GM18520 (cell line): ENCODE data around the gene EVA1C.
"Not testable (repeated sequence)": the region's sequence is repeated elsewhere in the genome, so short reads cannot be mapped to it uniquely, and the experiment has no call there.

Source experiments
- ATAC-seq: cut with Tn5 transposase; IDR thresholded peaks from one replicate; pipeline ENCODE4 v1.9.1; 2021; ENCODE audit not compliant: unreplicated experiment

The EVA1C gene

DNA sequence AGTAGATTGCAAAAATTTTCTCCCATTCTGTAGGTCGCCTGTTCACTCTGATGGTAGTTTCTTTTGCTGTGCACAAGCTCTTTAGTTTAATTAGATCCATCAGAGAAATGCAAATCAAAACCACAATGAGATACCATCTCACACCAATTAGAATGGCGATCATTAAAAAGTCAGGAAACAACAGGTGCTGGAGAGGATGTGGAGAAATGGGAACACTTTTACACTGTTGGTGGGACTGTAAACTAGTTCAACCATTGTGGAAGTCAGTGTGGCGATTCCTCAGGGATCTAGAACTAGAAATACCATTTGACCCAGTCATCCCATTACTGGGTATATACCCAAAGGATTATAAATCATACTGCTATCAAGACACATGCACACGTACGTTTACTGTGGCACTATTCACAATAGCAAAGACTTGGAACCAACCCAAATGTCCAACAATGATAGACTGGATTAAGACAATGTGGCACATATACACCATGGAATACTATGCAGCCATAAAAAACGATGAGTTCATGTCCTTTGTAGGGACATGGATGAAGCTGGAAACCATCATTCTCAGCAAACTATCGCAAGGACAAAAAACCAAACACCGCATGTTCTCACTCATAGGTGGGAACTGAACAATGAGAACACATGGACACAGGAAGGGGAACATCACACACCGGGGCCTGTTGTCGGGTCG is 21.8 kb upstream of the EVA1C start:
- ATAC-seq: not testable (repeated sequence)

DNA sequence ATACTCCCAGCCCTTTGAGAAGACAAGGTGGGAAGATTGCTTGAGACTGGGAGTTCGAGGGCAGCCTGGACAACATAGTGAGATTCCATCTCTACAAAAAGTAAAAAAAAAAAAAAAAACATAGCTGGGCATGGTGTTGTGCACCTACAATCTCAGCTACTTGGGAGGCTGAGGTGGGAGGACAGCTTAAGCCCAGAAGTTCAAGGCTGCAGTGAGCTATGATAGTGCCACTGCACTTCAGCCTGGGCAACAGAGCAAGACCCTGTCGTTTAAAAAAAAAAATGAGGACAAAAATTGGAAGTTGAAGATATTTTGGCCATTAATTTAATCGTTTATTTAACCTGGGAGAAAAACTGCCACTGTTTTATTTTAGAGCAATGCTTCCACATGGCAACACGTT is 20.8 kb upstream of the EVA1C start:
- no peak for ATAC-seq

DNA sequence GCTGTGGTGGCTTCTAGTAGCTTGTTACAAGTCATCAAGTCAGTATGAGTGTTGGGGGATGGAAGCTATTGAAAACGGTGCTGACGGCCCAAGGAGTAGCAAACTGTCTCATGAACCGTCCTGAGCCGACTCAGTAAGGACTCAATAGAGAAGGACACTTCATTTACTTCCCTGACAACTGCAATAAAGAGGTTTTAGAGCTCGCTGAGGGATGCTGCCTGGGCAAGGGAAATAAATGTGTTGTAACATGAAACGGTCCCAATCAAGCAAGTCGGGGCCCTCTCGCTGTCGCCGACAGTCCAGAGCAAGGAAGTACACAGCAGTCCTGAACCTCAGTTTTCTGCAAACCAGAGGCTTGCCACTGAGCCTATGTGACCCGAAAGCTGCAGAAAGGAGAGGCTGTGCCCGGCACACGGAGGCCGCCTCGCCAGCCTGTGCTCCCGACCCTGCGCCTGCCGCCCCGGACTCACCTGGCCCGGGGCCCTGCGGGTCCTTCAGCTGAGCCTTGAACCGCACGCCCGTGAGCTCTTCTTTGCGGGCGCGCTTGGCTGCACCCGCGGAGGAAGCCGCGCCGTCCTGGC is 20.1 kb upstream of the EVA1C start:
- no peak for ATAC-seq

DNA sequence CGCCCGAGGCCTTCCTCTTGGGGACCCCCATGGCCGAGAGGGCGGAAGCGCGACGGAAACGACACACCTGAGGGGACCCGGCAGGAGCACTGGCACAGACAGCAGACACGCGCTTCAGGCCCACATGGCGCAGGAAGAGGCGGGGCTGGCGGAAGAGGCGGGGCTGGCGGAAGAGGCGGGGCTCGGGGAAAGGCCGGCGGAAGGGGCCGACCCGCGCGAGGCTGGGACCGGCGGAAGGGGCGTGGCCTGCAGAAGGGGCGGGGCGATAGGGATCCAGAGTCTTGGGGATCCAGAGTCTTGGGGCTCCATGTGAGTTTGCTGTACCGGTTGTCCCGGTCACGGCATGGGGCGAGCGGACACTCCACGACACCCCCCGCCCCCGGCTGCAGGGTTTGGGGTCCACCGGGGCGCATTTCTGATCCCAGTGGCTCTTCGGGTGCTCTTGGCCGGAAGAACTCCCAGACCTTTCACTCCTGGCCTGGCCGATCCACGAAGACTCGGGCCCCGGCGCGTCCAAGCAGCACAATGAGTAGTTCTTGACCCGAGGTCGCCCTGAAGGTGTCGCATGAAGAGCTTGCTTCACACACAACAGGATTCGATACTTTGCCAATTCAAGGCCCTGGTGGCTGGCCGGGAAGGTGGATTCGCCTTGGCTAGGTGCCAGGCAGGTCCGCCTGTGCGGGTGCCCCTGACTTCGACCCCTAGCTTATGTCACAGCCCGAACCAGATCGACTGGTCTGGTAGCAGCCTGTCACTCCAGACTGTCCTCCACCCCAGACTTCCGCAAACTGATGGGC is 19.4 kb upstream of the EVA1C start, which contains the start of gene URB1:
Gene URB1 (minus strand): TSS at position 133 of the 797 bp plus-strand sequence. CDS start 102 bp downstream, at position 31.
- ATAC-seq: peak; percentile 84

DNA sequence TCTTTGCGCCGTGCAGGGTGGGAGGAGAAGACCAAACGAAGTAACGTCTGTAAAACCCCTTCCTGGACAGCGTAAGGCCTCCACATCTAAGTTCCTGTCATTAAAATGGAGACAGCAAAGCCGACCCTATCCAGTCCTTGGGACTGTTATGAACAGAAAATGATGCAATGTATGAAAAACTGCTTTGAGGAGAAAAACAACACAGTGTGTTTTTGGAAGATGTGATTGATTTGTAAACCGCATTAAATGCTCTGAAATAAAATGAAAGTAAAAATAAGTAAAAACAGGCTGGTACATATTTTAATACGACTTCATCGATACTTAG is 18.9 kb upstream of the EVA1C start:
- ATAC-seq: no peak

DNA sequence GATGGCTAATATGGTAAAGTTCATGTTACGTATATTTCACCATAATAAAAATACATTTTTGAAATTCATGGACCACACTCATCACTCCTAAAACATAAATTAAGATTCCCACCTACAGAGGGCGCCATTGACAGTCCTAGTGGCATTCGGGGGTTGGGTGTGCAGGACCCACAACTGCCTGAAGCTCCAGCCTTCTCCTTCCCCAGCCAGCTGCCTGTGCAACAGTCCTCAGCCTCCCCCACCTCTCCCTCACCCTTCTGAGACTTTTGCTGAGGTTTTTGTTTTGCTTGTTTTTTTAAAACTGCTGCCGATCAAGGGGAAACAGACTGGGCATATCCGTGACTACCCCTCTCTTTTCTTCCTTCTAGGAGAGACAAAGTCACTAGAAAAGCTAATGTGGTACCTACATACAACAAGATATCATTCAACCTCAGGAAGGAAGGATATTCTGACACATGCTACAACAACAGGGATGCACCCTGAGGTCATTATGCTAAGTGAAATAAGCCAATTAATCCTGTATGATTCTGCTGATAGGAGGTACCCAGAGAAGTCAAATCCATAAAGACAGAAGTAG is 9.2 kb upstream of the EVA1C start:
- ATAC-seq: no peak

DNA sequence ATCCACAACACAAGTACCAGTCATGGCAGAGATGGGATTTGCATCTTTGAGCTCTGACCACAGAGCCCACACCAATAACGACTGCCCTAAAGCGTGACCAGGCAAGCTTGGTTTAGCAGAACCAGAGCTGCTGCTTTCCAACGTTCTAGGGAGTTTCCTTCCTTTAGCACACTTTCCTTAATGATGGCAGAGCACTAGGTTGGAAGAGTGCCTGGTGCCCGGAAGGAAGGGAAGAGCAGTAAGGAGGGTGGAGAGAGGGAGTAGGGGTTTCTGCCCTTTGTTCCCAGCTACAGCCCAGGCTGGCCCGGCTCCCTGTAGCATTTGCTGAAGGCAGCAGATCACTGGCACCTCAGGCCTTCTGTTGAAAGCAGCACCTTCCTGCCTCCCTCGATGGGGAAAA is 6.1 kb upstream of the EVA1C start:
- no peak for ATAC-seq

DNA sequence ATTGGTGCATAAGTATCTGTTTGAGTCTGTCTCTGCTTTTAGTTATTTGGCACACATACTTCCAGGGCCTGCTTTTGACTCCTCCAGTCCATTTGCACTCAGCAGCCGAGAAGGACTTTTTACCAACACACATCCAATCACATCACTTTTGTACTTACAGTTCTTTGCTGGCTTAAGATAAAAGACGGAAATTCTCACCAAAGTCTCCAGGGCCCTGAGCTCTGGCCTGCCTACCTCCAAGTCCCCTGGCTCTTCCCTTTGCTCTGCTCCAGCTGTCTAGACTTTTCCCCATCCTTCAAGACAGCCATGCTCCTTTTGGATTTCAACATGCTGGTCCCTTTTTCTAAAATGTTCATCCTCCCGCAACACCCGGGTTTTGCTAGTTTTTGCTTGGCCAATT is 2.2 kb upstream of the EVA1C start:
- ATAC-seq: no peak

DNA sequence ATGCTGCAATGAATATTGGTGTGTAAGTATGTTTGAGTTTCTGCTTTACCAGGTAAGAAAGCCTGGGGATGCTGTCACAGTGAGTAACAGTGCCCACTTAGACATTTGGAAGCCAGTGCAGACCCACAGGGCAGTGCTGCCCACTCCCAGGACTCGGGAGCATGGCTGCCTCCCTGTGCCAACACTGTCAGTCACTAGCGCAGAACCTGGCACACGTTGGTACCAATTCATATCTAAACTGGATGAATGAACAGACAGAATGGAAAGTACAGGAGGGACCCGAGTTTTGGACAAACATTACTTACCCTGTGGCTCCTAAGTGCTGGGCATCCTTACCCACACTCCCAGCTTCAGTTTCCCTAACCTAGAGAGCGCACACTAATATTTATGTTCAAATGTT is 1.6 kb upstream of the EVA1C start:
- ATAC-seq: no peak

DNA sequence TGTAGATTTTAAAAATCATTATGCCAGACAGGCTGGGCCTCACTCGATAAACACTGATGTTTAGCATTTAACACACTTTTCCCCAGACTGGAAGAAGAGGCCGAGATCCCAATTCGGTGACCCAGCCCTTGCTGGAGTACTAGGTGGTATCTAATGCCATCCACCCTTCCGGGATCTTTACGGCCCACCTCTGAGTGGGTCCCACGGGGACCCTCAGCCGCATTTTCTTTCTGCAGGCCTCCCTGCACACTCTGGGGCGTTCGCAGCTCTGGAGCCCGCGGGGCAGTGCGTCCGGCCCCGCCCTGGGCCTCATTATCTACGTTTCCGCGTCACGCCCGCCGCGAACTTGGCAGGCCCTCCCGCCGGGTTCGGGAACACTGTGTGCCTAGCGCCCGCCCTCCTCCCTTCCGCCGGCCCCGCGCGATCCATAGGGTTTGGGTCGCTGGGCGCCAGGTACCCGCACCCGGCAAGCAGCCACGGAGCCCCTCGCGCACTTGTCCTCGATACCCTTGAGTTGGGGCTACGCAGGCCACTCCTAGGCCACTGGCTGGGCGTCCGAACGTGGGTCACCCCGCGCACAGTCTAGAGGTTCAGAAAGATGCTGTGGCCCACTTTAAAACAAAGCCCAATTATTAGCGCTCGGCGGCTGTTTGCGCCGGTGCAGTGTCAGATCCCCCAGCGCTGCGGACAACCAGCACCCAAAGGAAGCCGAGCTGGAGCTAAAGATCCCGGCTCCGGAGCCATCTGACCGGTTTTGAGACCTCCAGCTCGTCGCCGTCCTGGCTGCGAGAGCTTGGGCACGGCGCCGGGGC is 950 bp upstream of the EVA1C start:
- no peak for ATAC-seq

DNA sequence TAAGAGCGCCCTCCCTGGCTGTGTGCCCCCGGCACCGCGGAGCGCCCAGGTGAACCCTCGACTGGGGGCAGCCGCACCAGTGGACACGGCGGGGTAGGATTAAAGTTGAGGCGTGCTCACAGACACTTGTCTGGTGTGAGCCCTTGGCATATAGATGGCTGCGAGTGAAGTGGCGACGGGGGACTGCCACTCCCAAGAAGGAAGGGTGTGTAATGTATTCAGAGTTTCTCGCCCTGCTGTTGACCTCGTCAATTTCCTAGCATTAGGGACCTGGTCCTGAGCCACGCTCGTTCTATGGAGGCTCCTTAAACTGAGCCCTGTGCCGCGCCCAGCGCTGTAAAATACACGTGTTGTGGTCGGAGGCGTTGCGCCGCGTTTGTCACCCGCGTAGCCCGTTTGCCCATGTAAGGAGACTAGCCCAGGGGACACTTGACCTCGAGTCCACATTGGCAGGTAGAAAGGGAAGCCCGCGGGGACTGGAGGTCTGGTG is 554 bp downstream of the EVA1C start:
- no peak for ATAC-seq

DNA sequence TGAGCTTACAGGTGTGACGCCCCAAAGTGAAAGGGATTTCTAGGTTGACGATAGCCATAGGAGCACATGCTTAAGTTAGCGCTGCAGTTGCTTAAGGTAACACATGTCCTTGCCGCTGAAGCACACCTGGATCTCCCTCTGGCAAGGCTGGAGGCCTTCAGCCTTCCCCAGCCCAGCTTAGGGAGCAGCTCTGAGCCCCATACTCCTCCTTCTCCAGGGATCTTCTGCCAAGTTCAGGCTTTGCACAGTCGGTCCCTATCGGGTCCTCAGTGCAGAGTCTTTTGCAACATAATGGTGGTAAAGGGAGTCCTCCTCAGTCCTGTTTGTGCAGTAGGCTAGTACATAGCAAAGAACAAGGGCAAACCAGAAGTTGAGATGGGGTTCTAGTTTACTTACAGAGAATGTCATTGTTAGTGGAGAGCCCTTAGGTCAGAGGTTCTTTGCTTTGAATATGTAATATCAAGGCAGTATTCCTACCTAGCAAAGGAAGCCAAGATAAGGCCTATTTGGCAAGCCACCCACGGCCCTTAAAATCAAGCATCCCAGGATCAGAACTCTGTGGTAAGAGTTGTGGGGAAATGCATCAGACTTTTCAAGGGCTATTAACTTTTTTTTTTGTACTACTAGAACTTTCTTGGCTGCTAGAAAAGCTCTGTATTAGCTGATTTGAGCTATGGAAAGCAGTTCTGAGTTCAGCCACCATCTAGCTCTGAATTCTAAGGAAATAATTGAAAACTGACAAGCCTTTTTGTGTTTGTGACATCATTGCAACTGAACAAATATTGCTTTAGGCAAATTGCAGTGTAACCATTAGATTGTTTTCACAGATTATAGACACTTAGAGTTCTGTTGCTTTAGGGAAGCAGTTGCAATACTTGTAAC is 1.4 kb downstream of the EVA1C start:
- ATAC-seq: no peak

DNA sequence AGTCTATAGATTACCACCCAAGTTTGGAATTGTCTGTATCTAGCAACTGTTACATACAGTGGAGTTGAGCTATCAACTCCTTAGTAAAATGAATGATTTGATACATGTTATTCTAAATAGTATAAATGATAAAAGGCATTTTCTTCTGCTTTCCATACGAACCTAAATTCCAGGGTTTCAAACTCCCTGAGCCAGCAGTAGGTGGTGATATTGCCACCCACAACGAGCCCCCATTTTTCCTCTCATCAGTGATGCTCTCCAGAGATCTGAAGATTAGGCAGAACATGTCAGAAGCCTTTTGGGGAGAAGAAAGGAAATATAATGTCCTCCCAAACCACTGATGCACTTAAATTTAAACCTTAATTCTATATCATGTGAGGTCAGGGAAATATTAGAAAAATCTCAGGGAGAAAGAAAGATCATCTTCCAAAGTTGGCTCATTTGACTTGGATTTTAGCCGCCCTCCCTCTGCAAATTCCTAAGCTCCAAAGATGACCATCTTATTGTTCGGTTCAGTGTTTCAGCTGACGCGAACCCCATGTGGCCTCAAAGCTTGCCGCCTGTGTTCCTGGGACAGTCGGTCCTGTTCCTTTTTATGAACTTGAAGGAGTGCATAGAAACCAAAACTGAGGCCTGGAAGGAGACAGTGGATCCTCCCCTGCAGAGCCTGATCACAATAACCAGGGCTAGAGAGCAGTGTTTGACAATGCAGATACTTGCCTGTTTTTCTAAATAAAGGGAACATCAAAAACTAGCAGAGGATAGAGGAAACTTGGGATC is 2.3 kb downstream of the EVA1C start:
- no peak for ATAC-seq

DNA sequence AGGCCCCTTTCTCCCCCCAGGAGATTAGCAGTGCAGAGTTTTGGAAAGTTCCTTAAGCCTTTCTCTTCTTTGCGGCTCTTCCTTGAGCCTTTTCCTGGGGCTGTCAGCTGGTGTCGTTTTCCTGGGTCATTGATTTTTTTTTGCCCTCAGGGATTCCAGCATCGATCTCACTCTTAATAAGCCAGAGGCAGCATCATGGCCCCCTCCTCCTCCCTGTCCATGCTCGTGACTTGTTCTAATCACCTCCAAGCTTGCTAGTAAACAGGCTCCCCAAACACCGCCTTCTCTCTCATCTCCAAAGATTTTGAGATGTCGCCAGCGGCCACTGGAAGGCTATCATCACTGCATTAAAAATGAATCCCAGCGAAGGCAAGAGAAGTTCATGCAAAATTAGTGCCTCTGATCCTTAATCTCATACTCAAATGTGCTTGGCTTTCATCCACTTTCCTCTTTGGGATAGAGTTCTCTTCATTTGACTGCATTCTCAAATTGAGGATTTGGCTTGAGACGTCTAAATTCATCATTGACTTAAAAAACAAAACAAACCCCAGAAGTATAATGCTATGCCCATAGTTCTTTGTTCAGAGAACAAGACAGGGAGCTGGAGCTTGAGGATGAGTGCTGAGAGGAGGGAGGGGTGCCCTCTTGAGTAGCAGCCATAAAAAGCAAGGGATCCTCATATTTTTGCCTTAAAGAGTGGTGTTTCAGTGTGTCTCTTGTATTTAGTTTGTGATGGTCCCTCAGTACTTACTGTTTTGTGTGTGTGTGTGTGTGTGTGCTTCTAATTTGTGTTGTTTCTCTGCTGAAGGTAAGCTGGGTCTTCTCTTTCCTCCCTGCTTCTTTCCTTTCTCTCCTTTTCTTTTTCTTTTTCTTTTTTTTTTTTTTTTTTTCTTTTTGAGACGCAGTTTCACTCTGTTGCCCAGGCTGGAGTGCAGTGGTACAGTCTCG is 3.2 kb downstream of the EVA1C start:
- no peak for ATAC-seq

DNA sequence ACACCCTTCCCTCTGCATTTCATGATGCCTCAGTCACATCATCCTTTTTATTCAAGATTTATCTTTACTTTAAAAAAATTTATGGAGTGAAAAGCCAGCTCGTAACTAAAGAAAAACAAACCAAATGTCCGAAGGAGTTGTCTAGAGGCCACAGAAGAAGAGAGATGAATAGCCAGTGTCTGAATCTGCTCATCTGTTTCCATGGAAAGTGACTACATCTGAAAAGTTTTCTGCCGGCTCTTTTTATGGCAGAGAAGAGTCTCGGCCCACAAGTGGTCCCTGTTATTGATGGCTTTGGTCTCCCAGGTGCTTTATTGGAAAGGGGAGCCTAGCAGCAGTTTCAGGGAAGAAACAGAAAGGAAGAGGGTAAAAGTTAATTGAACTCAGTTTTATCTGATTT is 5.6 kb downstream of the EVA1C start:
- no peak for ATAC-seq

DNA sequence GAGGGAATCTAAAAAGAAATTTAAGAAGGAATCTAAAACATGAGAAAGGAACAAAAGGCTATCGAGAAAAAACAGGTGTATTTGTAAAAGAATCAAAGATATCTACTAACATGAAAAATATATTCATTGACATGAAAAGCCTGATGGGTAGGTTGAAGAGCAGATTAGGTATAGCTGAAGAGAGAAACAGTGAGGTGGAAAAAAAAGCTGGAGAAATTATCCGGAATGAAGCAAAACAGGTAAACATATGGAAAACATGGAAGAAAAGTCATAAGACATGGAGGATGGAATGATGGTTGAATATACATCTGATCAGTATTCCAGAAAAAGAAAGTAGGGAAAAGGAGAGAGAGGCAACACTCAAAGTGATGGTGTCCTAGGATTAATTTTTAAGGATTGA is 9.6 kb downstream of the EVA1C start:
- no peak for ATAC-seq

DNA sequence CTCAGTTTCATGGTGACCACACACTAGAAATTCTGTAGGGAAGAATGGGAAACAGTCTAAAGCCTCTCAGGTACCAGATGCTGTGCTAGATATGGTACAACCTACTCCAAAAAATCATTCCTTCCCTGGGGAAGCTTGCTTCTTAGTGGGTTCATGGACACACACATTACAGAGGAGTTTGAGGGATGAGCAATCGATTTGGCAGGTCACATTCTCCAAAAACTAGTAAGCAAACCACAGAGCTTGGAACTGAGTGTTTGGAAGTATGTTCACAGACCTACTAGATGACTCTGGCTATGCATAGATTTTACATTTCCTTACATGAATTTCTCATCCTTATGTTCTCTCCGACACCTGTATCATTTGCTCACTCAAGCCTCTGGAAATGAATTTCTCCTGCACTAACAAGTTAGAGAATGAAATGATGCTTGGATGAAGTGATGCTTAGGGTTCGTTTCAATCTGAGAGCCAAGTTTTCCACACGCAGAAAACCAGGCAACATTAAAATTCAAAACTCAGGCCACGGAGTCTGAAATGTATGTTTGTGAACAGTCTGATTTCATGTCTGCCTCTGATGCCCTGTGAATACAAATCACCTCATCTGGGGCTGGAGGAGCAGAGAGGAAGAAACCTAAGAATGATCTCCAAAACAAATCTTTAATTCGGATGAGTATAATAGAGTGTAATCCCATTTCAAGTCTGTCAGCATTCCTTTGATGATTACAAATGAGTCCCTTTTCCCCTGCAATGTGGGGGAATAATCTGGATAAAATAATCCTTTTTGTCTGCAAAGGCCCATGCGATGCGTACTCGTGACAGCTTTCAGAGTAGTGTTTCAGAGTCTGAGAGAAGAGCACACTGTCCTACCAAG is 11.0 kb downstream of the EVA1C start:
- ATAC-seq: no peak
